ENCODE results near the gene PDE4D.

The PDE4D gene

DNA sequence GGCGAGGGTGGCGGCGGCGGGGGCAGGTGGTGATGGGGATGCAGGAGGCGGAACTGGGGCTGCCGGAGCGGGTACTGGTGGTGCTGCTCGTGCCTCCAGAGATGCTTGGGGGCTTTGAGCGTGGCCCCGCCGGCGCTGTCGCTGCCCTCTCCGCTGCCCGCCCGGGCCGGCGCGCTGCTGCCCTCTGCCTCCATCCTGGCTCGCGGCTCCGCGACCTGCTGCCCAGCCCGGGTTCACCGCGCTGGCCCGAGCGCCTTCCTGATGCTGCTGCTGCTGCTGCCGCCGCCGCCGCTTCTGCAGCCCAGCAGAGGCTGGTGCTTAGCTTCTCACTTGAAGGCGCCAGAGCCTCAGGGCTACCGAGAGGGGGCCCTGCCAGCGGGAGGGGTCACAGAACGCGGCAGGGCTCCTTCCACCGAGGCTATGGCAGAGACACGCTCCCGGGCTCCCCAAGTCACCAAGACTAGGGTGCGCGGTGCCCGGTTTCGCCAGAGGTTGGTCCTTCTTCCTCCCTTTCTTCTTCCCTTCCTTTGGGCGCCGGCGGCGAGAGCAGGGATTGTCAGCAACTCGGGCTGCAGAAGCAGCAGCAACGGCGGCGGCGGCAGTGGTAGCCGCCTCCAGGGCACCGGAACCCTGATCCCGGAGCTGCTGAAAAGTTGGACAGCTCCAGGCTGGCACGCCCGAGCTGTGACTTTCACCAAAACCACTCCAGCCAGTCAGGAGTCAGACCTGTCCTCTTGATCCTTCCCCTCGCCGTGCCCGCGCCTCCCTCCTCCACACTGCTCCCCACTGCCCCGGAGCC, at the start of gene PDE4D:
Gene PDE4D (minus strand): TSS at position 298 of the 799 bp plus-strand sequence.
- DNase-seq (ENCODE audit: low spot score), result peak; percentile 66

- DNase-seq (ENCODE audit: low spot score), result no peak
Measured at GRCh38 chr5:59937633-59938032, 44.1 kb upstream of the PDE4D start.

DNA sequence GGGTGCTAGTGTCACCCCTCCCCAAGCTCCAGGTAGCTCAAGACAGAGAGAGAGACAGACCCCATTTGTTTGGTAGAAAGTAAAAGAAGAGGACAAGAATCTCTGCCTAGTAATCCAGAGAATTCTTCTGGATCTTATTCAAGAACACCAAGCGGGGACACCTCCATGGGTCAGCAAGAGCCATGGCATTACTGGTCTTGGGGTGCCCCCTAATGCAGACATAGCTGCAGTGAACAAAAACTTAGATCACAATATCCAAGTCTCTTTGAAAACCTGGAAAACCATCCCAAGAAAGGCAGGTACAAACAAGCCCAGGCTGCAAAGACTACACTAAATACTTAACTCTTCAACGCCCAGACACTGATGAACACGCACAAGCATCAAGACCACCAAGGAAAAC, 29.9 kb upstream of the PDE4D start:
- peak; percentile 2 for DNase-seq (ENCODE audit: low spot score)

DNA sequence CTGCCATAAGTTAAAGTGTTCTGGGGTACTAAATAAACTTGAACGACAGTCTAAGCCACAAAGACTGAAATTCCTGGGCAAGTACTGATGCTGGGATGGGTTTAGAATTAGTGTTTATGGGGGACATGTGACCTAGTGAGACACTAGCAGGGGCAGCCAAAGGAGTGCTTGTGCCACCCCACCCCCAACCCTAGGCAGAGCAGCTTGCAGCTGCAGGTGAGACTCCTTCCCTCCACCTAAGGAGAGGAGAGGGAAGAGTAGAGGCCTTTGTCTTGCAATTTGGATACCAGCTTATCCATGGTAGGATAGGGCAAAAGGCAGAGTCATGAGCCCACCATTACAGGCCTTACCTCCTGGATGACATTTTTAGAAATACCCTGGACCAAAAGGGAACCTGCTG, 28.7 kb upstream of the PDE4D start:
- DNase-seq (ENCODE audit: low spot score), result no peak

- DNase-seq (ENCODE audit: low spot score), result no peak
Measured at GRCh38 chr5:59921816-59922215, 28.3 kb upstream of the PDE4D start.

DNA sequence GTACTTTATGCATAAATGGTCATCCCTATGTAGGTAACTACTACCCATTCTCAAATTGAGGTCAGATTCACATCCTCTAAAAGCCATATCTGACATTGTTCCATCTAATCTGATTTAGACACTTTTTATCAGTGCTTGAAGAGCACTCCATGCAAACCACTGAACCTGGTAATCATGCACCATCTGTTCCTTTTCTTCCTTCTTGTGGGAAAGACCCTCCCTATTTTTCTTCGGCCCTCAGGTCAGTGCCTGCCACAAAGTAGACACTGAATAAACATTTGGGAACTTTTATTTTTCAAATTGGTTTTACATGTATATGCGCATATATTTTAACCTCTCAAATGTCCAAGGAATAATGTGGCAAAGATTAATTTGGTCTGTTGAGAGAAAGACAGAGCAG, 26.0 kb upstream of the PDE4D start:
- no peak for DNase-seq (ENCODE audit: low spot score)

DNA sequence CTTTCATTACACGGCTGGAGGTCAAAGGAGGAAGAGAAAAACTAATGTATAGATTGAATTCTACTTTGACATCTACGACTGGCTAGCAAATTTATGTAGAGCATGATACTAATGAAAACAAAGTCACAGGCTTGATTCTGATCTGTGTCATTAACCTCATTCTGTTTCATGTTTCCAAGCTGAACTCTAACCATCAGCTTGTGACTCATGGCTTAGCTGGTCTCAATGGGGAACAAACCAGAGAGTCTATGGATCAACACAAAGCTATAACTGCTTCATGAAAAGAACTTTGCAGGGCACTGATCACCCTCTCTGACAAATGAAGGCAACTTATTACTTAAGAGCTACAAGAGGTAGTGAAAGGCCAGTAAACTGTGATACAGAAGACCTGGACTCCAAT, 23.6 kb upstream of the PDE4D start:
- DNase-seq (ENCODE audit: low spot score), result no peak

GRCh38 chr5:59905188-59905587, 11.7 kb upstream of the PDE4D start:
- no peak for DNase-seq (ENCODE audit: low spot score)

DNA sequence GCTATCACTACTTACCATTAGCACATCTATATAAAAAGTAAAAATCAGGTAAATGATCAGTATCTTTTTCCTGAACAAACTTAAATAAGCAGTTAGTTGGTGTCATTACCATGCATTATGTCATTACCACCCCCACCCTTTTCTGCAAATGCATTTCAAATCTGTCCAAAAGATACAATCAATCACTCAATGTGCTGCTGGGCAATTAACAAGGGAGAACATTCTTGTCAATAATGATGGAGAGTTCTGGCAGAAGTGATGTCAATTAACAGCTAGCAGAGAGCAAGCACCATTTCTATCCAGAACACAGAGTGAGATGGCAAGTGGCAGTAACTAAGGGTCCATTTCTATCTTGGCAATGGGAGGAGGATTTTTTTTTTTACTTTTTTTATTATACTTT, 3.5 kb upstream of the PDE4D start:
- DNase-seq (ENCODE audit: low spot score), result no peak

DNA sequence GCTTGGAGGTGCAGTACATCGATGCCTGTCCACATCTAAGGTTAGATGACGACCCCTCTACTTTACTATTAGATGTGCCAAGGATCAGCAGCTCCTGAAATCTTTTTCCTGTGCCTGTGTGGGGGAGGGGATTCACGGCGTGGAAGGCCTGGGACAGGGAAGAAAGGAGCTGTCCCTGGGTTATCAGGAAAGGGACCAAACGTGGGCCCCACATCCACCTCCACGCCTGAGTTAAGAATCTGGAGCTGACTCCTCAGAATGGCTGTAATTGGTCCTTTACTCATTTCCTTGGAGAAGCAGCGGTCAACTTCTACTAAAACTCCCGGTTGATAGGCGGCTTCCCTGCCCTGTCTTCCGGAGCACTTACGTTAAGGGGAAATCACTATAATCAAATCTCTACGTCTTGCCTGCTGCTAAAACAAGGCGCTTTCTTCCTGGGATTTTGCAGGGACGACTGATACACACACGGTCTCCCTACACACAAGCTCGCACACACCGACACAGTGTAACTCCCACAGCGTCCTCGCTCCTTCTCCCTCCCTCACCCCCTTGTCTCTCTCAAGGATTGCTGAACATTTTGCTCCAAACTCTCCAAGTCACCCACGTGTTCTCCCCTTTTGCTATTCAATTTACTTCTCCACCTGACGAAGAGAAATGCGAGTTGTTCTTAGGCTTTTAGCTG, 1.4 kb downstream of the PDE4D start:
- DNase-seq (ENCODE audit: low spot score), result no peak

DNA sequence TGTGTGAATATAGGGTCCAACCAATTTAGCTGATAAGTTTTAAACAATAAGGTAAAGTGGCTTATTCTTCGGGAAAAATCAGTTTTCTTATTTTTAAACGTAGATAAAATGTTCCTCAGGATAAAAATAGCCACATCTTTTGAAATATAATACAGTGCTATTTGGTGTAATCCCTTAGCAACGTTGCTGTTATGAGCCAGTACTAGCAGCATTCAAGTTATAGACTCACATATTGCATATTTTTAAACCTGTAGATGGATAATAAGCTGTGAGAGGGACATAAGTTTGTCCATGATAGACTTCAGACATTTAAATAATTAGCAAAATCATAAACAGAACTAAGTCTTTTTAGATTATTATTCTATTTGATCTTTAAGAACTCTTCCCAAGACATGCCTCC, 6.3 kb downstream of the PDE4D start:
- no peak for DNase-seq (ENCODE audit: low spot score)

GRCh38 chr5:59874675-59875074, 18.9 kb downstream of the PDE4D start:
- DNase-seq (ENCODE audit: low spot score), result no peak

GRCh38 chr5:59873113-59873512, 20.4 kb downstream of the PDE4D start:
- no peak for DNase-seq (ENCODE audit: low spot score)

- no peak for DNase-seq (ENCODE audit: low spot score)
Measured at GRCh38 chr5:59866661-59867060, 26.9 kb downstream of the PDE4D start.

DNA sequence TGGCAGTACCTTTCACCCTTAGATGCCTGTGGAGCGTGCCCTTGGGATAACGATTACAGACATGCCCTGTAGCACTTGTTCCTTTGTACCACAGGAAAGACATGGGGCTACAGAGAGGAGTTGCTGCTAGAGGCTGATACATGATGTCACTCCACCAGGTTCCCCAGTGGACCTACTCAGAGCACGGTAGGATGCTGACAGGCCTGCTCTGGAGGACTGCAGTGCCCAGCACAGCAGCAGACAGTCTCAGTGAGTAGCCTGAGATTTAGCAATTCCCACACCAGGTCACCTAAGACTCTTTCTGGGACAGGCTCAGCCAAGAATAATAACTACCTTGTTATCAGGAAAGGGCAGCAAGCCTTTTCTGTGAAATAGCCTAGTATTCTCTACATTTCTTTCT, 28.8 kb downstream of the PDE4D start:
- no peak for DNase-seq (ENCODE audit: low spot score)

- DNase-seq (ENCODE audit: low spot score), result no peak
Measured at GRCh38 chr5:59863777-59864176, 29.7 kb downstream of the PDE4D start.

DNA sequence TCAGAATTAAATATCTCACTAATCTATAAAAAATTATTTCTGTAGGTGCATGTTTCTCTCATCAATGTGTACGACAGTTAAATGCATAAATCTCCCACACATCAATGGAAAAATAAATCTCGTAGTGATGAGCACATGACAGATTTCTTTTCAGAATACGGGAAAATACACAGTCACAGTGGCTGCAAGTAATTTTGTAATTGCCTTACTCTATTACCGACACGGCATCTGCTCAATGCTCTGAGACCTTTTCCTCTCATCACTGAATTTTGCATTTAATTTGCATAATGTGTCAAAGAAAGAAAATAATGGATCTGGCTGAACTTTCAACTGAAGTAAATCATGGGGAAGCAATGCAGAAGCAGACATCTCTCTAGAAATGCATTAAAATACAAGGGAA, 37.2 kb downstream of the PDE4D start:
- no peak for DNase-seq (ENCODE audit: low spot score)

DNA sequence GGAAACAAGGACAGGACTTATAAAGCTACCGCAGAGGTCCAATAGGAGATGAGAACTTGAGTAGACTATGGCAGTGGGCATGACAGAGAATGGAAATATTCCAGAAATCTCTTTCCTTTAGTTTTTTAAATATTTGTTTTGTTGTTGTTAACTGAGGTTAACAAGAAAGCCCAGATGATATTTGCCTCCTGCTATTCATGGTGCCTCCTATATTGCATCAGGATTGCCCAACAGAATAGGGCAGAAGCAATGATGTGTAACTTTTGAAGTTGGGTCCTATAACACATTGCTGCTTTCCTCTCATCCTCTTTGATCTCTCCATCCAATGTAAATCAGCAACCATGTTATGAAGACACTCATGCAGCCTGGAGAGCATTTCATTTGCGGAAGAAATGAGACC, 42.8 kb downstream of the PDE4D start:
- no peak for DNase-seq (ENCODE audit: low spot score)

DNA sequence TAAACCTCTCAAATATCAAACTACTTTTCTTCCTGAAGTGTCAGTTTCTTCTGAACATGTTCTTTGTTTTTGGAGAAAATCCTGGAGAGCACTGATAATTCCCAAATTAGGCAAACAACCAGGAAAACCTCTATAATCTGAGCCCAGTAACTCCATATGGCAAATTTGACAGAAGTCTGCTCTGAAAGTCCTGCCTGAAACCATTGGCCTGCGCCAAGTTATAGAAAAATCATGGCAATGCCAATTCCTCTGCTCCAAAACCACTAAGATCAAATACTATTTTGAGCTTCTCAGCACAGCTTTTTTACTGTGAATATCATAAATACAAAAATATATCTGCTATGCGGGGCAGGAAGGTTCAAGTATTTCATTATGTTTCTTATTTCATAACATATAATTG, 45.9 kb downstream of the PDE4D start:
- no peak for DNase-seq (ENCODE audit: low spot score)

DNA sequence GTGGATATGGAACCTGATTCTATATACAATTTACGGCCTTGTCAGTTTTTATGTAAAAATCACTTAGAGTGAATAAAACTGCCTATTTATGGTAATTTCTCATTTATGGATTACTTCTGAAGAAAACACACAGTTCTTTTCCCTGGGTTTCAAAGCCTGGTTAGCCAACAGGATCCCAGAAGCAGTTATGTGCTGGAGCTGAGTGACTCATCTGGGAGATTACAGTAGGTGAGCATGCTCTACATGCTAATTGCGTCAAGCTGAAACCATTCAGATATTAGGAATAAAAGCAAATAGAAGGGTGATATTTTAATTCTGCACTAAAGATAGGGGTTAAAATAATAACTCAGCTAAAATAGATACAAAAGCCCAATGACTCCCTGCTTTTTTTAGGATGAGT, 47.8 kb downstream of the PDE4D start:
- no peak for DNase-seq (ENCODE audit: low spot score)

GRCh38 chr5:59843511-59844213, 49.9 kb downstream of the PDE4D start:
- DNase-seq (ENCODE audit: low spot score), result no peak

DNA sequence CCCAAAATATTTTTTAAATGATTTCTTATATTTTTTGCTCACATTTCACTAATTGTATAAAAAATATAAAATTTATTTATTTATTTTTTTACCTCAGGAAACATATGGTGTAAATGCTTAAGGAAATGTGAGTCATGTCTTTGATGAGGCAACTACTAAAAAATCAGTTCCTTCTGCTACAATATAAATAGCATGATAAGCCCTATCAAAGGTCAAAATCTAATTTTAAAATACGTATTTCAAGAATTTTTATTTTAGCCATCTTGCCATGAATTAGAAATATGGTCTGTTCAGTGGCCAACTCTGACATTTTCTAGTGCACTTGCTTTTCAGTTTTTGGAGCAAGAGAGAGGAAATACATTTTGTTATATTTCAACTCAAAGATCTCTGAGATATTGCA, 50.5 kb downstream of the PDE4D start:
- peak; percentile 78 for DNase-seq (ENCODE audit: low spot score)

- peak; percentile 66 for DNase-seq (ENCODE audit: low spot score)
Measured at GRCh38 chr5:59840200-59840601, 53.3 kb downstream of the PDE4D start.

Measured in kidney capillary endothelial cell (primary cell).